Stimulated activated CD8-positive, alpha-beta memory T cell treated with anti-CD3 and anti-CD28 coated beads, Interleukin-15, amount 100 ng/mL, for 4 hours (primary cell): ENCODE measurements around the gene ABCA12.
"Not testable (repeated sequence)": the region's sequence is repeated elsewhere in the genome, so short reads cannot be mapped to it uniquely, and the experiment has no call there.

Source experiments
- DNase-seq, 2 donors: peaks; one replicate each; pipeline ENCODE4 v3.0.0-alpha.2; 2020; ENCODE audit warnings: low read depth in 2 of 2

Gene ABCA12, protein sequence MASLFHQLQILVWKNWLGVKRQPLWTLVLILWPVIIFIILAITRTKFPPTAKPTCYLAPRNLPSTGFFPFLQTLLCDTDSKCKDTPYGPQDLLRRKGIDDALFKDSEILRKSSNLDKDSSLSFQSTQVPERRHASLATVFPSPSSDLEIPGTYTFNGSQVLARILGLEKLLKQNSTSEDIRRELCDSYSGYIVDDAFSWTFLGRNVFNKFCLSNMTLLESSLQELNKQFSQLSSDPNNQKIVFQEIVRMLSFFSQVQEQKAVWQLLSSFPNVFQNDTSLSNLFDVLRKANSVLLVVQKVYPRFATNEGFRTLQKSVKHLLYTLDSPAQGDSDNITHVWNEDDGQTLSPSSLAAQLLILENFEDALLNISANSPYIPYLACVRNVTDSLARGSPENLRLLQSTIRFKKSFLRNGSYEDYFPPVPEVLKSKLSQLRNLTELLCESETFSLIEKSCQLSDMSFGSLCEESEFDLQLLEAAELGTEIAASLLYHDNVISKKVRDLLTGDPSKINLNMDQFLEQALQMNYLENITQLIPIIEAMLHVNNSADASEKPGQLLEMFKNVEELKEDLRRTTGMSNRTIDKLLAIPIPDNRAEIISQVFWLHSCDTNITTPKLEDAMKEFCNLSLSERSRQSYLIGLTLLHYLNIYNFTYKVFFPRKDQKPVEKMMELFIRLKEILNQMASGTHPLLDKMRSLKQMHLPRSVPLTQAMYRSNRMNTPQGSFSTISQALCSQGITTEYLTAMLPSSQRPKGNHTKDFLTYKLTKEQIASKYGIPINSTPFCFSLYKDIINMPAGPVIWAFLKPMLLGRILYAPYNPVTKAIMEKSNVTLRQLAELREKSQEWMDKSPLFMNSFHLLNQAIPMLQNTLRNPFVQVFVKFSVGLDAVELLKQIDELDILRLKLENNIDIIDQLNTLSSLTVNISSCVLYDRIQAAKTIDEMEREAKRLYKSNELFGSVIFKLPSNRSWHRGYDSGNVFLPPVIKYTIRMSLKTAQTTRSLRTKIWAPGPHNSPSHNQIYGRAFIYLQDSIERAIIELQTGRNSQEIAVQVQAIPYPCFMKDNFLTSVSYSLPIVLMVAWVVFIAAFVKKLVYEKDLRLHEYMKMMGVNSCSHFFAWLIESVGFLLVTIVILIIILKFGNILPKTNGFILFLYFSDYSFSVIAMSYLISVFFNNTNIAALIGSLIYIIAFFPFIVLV (N-terminal part only)

DNA sequence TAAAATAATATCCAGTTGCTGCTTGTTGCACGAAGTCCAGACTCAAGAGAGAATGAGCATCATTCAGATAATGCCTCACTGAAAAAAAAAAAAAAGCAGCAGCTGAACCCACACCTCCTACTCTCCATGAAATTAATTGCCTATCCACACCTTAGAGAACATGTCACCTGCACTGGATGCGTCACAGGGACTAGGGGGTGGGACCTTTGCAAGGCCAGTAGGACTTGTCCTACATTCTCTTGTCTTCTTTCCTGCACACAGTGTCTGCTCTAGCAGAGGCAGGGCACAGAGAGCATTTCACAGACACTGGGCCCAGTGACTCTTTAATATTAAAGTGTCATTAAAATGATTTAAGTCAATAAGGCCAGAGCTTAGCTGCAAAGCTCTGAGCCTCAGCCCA is at the start of gene ABCA12:
TSS of gene ABCA12 (minus strand) at position 148 of the 400 bp plus-strand sequence. CDS start 418 bp downstream, outside the sequence.
- no peak for DNase-seq

DNA sequence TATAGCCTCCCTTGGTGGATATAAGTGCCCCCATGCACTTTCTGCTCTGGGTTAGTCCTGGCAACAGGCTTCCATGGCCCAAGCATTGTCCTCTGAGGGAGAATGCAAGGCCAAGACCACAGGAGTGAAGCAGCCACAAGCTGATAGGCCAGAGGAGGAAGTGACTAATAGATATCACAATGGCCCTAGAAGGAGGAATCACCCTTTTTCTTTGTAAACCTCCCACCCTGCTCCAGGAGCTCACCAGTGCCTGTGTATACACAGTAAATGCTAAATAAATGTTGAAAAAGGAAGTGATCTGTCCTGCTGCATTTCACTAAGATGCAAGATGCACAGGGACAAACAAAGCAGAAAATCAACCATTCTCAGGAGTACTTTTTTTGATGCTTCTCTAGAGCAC is 49.7 kb upstream of the ABCA12 start:
- no peak for DNase-seq

DNA sequence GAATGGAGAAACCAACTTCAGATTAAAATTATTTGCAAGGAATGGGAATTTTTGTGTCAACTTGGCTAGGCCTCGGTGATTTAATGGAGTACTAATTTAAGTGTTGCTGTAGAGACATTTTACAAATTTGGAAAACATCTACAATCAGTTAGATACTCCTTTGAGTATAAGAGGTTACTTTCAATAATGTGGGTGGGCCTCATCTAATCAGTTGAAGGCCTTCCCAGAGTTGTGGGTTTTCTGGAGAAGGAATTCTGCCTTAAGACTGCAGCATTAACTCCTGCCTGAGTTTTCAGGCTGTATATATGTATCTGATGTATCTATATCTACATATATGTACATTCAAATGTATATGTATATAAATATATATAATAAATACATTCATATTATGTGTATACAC is 47.6 kb upstream of the ABCA12 start:
- no peak for DNase-seq

DNA sequence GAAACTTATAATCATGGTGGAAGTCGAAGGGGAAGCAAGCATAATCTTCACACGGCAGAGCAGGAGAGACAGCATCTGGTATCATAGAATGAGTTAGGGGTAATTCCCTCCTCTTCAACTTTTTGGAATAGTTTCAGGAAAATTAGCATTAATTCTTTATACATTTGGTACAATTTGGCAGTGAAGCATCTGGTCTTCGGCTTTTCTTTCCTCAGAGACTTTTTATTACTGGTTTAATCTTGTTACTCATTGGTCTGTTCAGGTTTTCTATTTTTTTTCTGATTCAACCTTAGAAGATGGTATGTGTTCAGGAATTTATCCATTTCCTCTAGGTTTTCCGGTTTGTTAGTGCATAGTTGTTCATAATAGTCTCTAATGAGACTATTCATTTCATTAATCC is 39.7 kb upstream of the ABCA12 start:
- DNase-seq: no peak

DNA sequence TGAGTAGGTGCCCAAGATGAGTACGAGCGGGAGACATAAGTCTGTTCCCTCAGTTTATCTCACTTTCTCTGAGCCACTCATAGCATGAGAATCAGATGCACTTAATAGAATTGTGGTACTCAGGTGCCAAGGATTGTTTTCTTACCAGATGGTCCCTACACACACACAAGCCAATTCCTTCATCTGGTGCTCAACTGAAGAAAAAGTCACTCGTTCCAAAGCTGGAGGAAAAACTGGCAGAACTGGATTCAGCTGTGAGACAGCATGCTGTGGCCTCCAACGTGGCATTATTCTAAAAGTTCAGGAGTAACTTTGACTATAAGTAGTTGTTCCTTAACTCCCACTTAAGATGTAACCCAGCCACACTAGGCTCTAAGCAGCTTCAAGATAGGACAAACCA is 33.4 kb upstream of the ABCA12 start:
- no peak for DNase-seq

DNA sequence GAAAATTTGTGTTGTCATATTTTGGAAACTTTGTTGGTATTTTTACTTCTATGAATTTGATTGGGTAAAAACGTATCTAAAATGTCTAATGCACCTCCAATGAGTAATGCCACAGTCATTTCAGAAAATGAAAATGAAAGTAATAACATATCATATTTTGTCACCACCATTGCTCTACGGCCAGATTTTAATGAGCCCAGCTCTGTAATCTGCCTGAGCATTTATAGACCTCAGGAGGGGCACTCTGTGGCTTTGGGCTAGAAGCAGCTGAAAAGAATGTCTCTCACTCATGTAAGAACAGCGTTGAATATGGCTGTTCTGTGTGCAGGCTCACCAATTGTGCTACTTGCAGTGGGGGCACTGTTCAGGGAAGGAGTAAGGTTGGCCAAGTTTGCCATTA is 32.7 kb upstream of the ABCA12 start:
- DNase-seq: no peak

DNA sequence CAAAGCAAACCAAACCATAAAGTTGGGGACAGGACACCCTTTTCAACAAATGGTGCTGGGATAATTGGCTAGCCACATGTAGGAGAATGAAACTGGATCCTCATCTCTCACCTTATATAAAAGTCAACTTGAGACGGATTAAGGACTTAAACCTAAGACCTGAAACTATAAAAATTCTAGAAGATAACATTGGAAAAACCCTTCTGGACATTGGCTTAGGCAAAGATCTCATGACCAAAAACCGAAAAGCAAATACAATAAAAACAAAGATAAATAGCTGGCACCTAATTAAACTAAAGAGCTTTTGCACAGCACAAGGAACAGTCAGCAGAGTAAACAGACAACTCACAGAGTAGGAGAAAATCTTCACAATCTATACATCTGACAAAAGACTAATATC is 28.1 kb upstream of the ABCA12 start:
- not testable (repeated sequence) for DNase-seq

DNA sequence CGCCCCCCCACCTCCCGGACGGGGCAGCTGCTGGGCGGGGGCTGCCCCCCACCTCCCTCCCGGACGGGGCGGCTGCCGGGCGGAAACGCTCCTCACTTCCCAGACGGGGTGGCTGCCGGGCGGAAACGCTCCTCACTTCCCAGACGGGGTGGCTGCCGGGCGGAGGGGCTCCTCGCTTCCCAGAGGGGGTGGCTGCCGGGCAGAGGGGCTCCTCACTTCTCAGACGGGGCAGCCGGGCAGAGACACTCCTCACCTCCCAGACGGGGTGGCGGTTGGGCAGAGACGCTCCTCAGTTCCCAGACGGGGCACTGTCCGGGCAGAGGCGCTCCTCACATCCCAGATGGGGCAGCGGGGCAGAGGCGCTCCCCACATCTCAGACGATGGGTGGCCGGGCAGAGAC is 24.9 kb upstream of the ABCA12 start:
- not testable (repeated sequence) for DNase-seq

DNA sequence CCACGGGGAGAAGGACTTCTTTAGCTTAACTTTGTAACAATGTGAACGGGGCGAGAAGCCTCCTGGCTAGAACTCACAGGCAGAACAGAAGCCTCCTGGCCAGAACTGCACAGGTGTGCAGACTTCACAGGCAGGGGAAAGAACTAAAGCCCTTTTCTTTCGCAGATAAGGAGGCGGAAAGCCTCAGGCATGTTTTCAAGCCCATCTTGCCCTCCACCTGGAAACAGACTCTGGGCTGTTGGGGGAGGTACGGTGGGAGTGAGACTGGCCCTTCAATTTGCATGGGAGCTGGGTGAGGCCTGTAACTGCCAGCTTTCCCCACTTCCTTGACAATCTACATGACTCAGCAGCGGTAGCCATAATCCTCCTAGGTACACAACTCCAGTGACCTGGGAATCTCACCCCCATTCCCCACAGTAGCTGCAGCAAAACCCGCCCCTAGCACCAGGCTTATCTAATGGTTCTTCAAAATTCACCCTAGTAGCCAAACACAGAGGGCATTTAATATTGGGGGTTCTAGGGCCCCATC is 22.9 kb upstream of the ABCA12 start:
- DNase-seq: no peak

DNA sequence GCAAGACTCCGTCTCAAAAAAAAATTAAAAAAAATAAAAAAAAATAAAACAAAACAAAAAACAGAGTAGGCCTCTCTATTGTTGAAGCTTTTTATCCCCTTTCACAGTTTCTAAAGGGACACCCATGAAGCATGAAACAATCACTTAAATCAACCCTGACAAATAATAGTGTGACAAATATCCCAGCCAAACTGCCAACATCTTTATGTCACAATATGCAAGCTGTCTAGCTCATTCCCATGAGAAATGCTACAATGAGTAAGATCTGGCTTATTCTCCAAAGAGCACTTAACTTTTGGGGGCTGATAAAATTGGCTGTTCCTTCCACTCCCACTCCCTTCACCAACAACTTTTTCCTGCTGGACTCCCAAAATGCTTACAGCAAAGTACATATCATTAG is 21.7 kb upstream of the ABCA12 start:
- DNase-seq: no peak

DNA sequence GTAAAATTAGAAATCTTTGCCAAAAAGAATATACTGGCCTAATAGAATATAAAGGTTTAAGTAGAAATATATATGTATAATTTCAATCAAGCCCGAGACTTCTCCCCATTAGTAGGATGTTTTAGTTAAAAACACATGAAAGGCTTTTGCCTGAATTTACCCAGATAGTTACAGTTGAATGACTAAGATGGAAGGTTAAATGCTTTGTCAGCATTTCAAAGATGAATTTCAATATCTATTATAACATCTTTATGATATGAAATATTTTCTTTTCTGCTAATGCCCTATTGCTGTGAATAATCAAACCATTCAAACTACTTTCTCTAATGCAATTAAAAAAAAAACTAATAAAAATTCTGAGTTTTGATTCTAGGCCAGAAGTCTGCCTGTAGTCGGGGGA is 18.0 kb upstream of the ABCA12 start:
- no peak for DNase-seq

DNA sequence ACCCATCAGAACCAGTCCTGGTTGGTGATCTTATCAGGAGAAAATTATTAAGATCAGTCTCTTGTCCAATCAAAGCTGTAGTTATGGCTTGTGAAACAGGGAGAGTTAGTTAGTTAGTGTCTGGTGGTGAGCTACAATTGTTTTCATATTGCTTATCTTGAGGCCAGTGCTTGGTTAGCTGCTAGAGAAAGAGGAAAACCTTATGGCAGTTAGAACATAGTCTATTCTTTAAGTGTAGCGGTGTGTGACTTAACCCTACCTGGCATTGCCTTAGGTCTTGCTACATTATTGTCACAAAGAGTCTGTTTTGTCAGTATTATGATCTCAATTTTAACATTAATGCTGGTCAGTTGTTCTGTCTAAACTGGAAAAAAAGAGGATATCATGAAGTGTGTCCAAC is 11.5 kb upstream of the ABCA12 start:
- no peak for DNase-seq

DNA sequence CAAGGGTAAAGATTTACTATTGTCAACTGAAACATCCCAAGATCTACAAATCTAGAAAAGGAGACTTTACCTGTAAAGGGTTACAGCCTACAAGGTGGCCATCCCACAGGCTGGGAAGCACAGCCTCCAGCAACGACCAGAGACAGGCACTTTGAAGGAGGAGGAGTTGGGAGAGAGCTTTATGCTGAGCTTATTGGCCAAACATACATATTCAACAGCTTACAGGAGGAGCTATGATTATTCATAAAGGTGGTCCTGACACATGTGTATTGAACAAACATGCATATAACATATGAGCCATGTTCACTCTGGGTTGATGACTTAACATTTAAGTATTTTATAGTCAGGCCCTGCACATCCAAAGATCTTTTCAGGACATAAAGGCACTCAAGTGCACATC is 11.1 kb upstream of the ABCA12 start:
- DNase-seq: no peak

DNA sequence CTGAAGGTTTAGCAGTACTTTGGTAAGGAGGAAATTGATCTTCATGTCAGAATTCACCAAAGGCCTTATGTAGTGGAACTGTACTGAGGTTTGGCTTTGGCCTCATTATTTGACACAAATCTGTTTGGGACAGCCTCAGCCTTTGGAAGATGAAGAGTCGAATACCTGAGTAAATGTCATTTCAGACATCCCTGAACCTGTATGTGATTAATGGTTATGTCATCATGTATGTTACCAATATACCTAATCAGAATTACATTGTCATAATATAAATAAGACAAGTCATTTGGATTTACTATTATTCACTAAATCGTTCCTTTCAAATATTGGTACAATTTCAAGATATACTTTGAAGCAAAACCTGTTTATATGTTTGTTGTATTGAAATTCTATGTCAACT is 10.6 kb upstream of the ABCA12 start:
- no peak for DNase-seq

DNA sequence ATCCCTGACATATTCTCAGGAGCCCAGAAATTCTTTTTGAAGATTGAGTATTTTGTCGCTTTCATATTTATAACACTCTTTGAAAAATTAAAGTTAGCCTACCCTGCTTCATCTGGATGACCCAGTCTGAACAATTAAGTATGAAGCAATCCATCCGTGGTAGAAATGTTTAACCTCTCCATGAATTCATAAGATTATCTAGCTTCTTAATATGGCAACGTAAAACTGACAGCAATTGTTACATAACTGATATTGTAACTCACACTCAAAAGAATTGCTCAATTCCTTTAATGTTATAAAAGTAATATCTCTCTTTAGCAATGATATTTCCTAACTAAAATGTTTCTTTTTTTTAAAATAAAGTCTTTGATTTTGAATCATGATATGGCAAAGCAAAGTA is 7.2 kb upstream of the ABCA12 start:
- DNase-seq: no peak

DNA sequence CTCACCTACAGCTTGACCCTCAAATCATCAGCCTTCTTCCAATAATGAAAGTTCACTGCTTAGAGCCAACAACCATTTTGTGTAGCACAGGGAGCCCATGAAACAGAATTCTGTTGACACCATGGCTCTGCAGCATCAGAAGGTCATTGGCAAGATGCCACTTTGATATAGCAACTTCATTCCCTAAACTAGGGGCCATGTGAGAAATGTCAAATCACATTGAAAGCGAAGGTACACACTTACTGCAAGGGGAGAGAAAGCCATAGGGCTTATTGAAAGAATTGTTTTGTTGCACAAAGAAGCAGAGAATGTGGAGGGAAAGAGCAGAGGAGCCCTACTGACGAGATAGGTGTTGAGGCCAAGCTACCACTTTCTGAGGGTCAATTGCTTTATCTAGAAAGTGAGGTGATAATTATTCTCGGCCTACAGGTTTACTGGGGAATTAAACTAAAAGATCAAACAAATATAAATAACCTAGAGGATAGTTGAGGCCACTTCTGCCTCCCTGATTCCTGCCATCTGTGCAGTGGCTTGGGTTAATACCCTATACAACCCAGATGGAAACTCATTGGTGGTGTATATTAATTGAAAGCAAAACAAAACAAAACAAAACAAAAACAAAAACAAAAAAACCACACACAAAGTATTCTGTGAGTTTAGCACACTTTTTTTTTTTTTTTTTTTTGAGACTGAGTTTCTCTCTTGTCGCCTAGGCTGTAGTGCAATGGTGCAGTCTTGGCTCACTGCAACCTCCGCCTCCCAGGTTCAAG is 5.9 kb upstream of the ABCA12 start:
- DNase-seq: no peak

DNA sequence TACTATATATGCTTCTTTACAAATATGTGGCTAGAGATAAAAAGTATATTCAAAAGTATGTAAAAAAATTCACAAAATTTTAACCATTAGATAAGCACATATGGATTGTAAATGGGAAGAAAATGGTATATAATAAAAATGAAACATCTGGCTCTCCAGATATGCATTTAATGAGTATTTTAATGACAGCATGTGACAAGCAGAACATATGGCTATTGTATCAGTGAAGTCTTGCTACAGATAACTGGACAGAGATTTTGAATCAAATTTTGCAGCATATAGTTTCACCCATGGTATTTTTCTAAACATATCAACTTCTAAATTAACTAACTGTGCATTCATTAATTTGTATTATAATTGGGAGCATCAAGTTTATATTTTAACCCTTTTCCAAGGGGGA is 5.0 kb upstream of the ABCA12 start:
- DNase-seq: no peak

DNA sequence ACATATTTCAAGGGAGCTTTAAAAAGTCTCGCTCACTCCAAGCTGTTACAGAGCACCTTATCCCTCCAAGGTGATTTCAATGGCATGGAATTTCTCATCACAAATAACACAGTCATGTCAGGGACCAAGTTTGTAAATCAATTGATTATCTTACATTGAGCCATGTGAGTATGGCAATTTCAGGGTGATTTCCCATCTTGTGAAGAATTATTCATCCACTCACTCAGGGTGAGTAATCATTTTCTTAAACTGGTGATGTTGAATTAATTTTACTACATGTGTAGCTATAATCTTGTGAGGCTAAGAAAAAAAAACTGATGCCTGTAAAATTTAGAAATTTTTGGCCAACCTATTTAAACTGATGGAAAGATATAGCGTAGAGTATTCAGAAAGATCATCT is 3.3 kb upstream of the ABCA12 start:
- DNase-seq: no peak

DNA sequence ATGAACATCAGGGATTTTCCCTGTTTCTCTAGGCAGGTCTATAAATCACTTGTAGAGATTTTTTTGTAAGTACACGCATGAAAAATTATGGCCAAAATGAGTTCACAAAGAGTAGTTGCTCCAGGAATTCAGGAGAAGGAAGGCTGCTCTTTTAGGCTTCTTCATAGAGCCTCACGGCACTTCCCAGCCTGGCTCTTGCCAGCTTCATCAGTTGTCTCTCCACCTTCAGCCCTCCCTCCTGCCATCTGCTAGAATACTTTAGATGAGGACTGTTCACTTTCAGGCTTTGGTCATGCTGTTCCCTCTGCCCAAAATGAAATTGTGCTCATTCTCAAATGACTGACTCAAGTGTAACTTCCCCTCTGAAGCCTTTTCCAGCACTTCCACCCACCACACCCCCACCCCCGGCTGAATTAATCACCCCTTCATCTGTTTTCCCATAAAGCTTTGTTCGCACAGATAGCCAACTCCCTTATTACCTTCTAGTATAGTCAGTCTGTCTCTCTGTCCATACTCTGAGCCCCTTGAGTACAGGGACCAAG is 1.8 kb upstream of the ABCA12 start:
- no peak for DNase-seq

DNA sequence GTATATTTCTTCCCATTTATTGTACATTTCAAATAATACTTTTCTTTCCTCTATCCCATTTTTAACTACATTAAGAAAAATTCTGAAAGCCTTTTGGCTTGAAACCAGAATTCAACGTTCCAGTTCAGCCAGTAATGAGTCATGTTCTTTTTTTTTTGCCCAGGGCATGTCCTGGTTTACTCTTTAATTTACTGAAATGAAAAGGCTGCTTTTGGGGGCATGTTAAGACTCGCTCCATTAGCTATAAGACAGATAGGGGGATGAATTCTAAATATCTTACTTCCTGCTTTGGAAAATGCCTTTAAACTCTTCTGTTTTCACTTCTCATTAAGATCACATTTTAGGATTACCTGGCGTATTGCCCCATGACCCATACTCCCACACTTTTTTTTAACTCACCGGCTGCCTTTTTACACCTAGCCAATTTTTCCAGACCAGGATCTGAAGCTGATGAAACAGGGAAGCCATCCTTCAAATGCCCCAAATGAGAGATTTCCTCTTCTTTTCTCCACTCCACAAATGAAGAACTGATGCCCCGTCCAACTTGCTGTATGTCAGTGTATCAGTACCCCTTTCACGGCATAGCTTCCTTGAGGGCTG is 585 bp downstream of the ABCA12 start:
- DNase-seq: no peak

DNA sequence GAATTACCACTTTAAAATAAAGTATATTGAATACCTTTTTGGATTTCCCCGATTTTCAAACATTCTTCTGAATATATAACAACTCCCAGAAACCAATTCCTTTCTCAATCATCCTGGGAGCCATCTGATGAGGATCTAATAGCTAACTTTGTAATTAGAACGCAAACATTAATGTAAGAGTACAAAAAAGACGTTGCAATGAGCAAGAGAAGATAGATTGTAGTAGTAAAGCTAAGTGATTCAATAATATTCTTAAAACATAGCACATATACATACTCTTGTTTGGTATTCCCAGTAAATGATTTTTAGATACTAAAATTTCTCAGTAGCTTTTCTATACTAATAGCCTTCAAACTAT is 1.1 kb downstream of the ABCA12 start:
- DNase-seq: no peak
